ENCODE data around the gene OLA1.

DNA sequence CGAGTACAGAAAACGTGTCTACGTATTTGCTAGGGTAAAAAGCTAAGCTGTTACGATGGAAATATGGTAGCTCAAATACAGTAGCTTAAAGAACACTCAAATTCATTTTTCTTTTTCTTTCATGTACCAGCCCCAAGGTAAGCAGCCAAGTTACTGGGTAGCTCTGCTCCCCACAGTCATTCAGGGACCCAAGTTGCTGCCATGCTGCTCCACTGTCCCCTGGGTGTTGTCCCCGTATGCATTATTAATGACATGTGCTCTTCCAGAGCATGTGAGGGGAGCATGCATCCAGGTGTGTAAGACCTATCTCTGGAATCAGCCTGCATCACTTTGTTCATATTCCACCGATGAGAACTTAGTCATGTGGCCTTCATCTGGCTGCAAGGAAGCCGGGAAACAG is 178.1 kb downstream of the OLA1 start:
- TF ChIP-seq POLR2A (IDR thresholded peaks at IDR 0.05): no peak
- TF ChIP-seq, protein P1, sequence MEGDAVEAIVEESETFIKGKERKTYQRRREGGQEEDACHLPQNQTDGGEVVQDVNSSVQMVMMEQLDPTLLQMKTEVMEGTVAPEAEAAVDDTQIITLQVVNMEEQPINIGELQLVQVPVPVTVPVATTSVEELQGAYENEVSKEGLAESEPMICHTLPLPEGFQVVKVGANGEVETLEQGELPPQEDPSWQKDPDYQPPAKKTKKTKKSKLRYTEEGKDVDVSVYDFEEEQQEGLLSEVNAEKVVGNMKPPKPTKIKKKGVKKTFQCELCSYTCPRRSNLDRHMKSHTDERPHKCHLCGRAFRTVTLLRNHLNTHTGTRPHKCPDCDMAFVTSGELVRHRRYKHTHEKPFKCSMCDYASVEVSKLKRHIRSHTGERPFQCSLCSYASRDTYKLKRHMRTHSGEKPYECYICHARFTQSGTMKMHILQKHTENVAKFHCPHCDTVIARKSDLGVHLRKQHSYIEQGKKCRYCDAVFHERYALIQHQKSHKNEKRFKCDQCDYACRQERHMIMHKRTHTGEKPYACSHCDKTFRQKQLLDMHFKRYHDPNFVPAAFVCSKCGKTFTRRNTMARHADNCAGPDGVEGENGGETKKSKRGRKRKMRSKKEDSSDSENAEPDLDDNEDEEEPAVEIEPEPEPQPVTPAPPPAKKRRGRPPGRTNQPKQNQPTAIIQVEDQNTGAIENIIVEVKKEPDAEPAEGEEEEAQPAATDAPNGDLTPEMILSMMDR (IDR thresholded peaks at IDR 0.05): no peak

Data from esophagus squamous epithelium (tissue), 4 donors.